Progenitor cell of endocrine pancreas (in vitro differentiated cells): ENCODE data around the gene SDK2. TPM values are rescaled to one million over a fixed set of nuclear protein-coding genes. Genes with fewer than 3 reads are reported as not detected.
A peak's percentile ranks its signal among the peaks of the same experiment; 100 is the strongest.
"Not testable (repeated sequence)": the region's sequence is repeated elsewhere in the genome, so short reads cannot be mapped to it uniquely, and the experiment has no call there.

ENCODE experiments used
- DNase-seq: peaks from one replicate; pipeline ENCODE4 v3.0.0; 2021; ENCODE audit warnings: low spot score; ENCODE audit not compliant: unreplicated experiment
- H3K27ac Mint-ChIP-seq: 2 replicates; pipeline ENCODE4 v1.8.0; 2021; ENCODE audit warnings: mild to moderate bottlenecking, moderate library complexity, mixed read lengths
- H3K27me3 Mint-ChIP-seq: 2 replicates; pipeline ENCODE4 v1.8.0; 2021; ENCODE audit warnings: mixed read lengths
- H3K36me3 Mint-ChIP-seq: 2 replicates; pipeline ENCODE4 v1.8.0; 2022; ENCODE audit warnings: mixed read lengths; ENCODE audit not compliant: insufficient read depth
- H3K4me1 Mint-ChIP-seq: 2 replicates; pipeline ENCODE4 v1.8.0; 2021; ENCODE audit warnings: low read depth, mixed read lengths
- H3K4me3 Mint-ChIP-seq: 2 replicates; pipeline ENCODE4 v1.8.0; 2021; ENCODE audit warnings: low read depth, mild to moderate bottlenecking, moderate library complexity, mixed read lengths
- H3K9me3 Mint-ChIP-seq: 2 replicates; pipeline ENCODE4 v1.8.0; 2021; ENCODE audit warnings: low read depth, mixed read lengths
- total RNA-seq: library from RNA; stranded (reverse); gene quantifications from 2 replicates; pipeline ENCODE4 v1.2.1, GENCODE V29; 2021
- TF ChIP-seq, protein P1 (sequence below): fragments of 200-600 bp; sonication (generic); IDR thresholded peaks from one replicate; pipeline ENCODE4 v1.5.0; 2021; ENCODE audit warnings: antibody characterized with exemption, mild to moderate bottlenecking; ENCODE audit not compliant: unreplicated experiment

Gene SDK2
- total RNA-seq, 1 donor from 2014 or later: 6.7 TPM

GRCh38 chr17:73371836-73372235 lies 272.4 kb downstream of the SDK2 start:
- no peaks in the 10 kb centered on the region for H3K4me1 Mint-ChIP-seq
- H3K4me3 Mint-ChIP-seq: no peak overlapping the region
- H3K9me3 Mint-ChIP-seq: no peaks in the 10 kb centered on the region
- no peak overlapping the region for H3K27ac Mint-ChIP-seq
- DNase-seq: no peak
- TF ChIP-seq, protein P1, sequence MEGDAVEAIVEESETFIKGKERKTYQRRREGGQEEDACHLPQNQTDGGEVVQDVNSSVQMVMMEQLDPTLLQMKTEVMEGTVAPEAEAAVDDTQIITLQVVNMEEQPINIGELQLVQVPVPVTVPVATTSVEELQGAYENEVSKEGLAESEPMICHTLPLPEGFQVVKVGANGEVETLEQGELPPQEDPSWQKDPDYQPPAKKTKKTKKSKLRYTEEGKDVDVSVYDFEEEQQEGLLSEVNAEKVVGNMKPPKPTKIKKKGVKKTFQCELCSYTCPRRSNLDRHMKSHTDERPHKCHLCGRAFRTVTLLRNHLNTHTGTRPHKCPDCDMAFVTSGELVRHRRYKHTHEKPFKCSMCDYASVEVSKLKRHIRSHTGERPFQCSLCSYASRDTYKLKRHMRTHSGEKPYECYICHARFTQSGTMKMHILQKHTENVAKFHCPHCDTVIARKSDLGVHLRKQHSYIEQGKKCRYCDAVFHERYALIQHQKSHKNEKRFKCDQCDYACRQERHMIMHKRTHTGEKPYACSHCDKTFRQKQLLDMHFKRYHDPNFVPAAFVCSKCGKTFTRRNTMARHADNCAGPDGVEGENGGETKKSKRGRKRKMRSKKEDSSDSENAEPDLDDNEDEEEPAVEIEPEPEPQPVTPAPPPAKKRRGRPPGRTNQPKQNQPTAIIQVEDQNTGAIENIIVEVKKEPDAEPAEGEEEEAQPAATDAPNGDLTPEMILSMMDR: no peak
- H3K27me3 Mint-ChIP-seq: peaks cover 9% of the 10 kb centered on the region
- H3K36me3 Mint-ChIP-seq: no peaks in the 10 kb centered on the region

GRCh38 chr17:73371285-73371684 lies 273.0 kb downstream of the SDK2 start:
- no peak overlapping the region for H3K27ac Mint-ChIP-seq
- TF ChIP-seq, protein P1: no peak
- H3K4me1 Mint-ChIP-seq: no peaks in the 10 kb centered on the region
- H3K9me3 Mint-ChIP-seq: no peaks in the 10 kb centered on the region
- peaks cover 9% of the 10 kb centered on the region for H3K27me3 Mint-ChIP-seq
- no peak overlapping the region for H3K4me3 Mint-ChIP-seq
- no peaks in the 10 kb centered on the region for H3K36me3 Mint-ChIP-seq
- DNase-seq: no peak

- H3K4me3 Mint-ChIP-seq, H3K9me3 Mint-ChIP-seq, H3K27ac Mint-ChIP-seq, H3K4me1 Mint-ChIP-seq, H3K36me3 Mint-ChIP-seq: not testable (repeated sequence)
- TF ChIP-seq, protein P1: peak; percentile 94
- peaks cover 16% of the 10 kb centered on the region for H3K27me3 Mint-ChIP-seq
- DNase-seq: peak; percentile 86
Measured at GRCh38 chr17:73369817-73370490, 274.3 kb downstream of the SDK2 start.

DNA sequence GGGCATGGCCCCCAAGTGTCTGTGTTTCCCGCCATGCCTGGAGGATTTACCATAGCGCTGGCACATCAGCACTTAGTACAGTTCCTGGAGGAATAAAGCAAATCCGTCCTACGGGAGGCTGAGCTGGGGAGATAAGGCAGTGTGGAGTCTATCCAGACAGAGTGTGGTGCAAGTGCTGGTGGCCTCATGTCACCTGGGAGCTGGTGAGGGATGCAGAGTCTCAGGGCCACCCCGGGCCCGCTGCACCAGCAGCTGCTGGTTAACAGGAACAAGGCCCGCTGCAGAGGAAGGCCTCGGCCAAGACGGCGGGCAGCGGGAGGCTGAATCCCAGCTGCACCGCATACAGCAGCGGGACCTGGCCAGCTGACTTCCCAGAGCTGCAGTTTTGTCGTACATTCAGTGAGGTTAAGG lies 275.1 kb downstream of the SDK2 start:
- TF ChIP-seq, protein P1: no peak
- no peak overlapping the region for H3K27ac Mint-ChIP-seq
- DNase-seq: no peak
- no peaks in the 10 kb centered on the region for H3K9me3 Mint-ChIP-seq
- peaks cover 2% of the 10 kb centered on the region for H3K4me1 Mint-ChIP-seq
- H3K27me3 Mint-ChIP-seq: peaks cover 17% of the 10 kb centered on the region
- no peak overlapping the region for H3K4me3 Mint-ChIP-seq
- H3K36me3 Mint-ChIP-seq: no peaks in the 10 kb centered on the region

GRCh38 chr17:73368085-73368631 lies 276.1 kb downstream of the SDK2 start:
- DNase-seq: no peak
- H3K9me3 Mint-ChIP-seq: no peaks in the 10 kb centered on the region
- TF ChIP-seq, protein P1: no peak
- no peaks in the 10 kb centered on the region for H3K36me3 Mint-ChIP-seq
- H3K4me1 Mint-ChIP-seq: peaks cover 9% of the 10 kb centered on the region
- no peak overlapping the region for H3K27ac Mint-ChIP-seq
- H3K4me3 Mint-ChIP-seq: no peak overlapping the region
- H3K27me3 Mint-ChIP-seq: peaks cover 15% of the 10 kb centered on the region
